ENCODE measurements around the gene RCBTB2.

DNA sequence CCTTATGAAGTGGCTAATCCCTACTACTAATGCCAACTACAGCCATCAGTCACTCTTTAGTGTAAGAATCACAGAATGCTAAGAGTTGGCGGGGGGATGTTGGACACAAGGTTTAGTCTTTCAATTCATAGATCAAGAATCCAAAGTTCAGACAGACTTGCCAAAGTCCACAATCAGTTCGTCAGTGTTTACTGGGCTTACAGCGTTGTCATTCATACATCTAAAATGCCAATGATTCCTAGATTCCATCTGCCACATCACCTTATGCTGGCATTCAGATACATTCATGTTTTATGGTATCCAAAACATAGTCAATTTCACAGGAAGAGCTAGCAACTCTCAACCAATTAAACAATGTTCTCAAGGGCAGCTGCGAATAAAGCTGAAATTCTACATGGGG lies 18.1 kb downstream of the RCBTB2 start:
- TF ChIP-seq, protein P1, sequence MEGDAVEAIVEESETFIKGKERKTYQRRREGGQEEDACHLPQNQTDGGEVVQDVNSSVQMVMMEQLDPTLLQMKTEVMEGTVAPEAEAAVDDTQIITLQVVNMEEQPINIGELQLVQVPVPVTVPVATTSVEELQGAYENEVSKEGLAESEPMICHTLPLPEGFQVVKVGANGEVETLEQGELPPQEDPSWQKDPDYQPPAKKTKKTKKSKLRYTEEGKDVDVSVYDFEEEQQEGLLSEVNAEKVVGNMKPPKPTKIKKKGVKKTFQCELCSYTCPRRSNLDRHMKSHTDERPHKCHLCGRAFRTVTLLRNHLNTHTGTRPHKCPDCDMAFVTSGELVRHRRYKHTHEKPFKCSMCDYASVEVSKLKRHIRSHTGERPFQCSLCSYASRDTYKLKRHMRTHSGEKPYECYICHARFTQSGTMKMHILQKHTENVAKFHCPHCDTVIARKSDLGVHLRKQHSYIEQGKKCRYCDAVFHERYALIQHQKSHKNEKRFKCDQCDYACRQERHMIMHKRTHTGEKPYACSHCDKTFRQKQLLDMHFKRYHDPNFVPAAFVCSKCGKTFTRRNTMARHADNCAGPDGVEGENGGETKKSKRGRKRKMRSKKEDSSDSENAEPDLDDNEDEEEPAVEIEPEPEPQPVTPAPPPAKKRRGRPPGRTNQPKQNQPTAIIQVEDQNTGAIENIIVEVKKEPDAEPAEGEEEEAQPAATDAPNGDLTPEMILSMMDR (IDR thresholded peaks at IDR 0.05) = no peak
- no peak for TF ChIP-seq POLR2A (IDR thresholded peaks at IDR 0.05)

All from thyroid gland (tissue), 4 donors.